IPS DF 6.9 (cell line): ENCODE measurements around the gene CDH8.

Experiments used
- DNase-seq: peaks from one replicate; pipeline ENCODE4 v3.0.0-alpha.2; 2013; ENCODE audit warnings: low read depth, low spot score
- H3K27ac ChIP-seq: one replicate; pipeline ENCODE4 v1.5.1; 2013; ENCODE audit warnings: low read length, control low read depth
- H3K27me3 ChIP-seq: 2 replicates; pipeline ENCODE4 v1.6.1; 2013; ENCODE audit warnings: mild to moderate bottlenecking, low read length; ENCODE audit not compliant: control insufficient read depth, insufficient read depth
- H3K36me3 ChIP-seq: 2 replicates; pipeline ENCODE4 v1.6.1; 2013; ENCODE audit warnings: low read length; ENCODE audit not compliant: control insufficient read depth, insufficient read depth
- H3K4me1 ChIP-seq: 2 replicates; pipeline ENCODE4 v1.6.1; 2013; ENCODE audit warnings: low read length; ENCODE audit not compliant: control insufficient read depth, insufficient read depth
- H3K4me3 ChIP-seq: 2 replicates; pipeline ENCODE4 v1.5.1; 2013; ENCODE audit warnings: mild to moderate bottlenecking, low read length
- H3K9me3 ChIP-seq: 2 replicates; pipeline ENCODE4 v1.6.1; 2013; ENCODE audit warnings: low read length, inconsistent platforms; ENCODE audit not compliant: control insufficient read depth, insufficient read depth
- WGBS: extraction: QIAGEN DNeasy Blood & Tissue Kit; methylation state at CpG from one replicate; pipeline ENCODE4 v1.1.7; 2013; ENCODE audit warnings: mixed read lengths, missing lambda C conversion rate; ENCODE audit not compliant: insufficient read length, insufficient coverage; 5-methylcytosine and 5-hydroxymethylcytosine counted together

Gene CDH8

DNA sequence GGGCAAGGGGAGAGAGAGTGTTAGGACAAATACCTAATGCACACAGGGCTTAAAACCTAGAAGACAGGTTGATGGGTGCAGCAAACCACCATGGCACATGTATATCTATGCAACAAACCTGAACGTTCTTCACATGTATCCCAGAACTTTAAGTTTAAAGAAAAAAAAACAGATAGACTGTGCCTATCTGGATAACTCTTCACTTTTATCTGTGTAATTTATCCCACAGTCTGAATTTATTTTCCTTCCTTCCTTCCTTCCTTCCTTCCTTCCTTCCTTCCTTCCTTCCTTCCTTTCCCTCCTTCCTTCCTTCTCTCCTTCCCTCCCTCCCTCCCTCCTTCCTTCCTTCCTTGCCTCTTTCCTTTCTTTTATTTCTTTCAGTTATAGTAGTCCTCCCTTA lies 370.7 kb downstream of the CDH8 start:
- no peak for DNase-seq
- Histone ChIP-seq H3K36me3 (no peaks in the 10 kb centered on the region), H3K27ac (no peak overlapping the region), H3K4me3 (no peak overlapping the region), H3K9me3 (no peaks in the 10 kb centered on the region), H3K27me3 (no peaks in the 10 kb centered on the region), H3K4me1 (no peaks in the 10 kb centered on the region)
- no CpG with 5 or more reads among the region's 1 CpG for WGBS

DNA sequence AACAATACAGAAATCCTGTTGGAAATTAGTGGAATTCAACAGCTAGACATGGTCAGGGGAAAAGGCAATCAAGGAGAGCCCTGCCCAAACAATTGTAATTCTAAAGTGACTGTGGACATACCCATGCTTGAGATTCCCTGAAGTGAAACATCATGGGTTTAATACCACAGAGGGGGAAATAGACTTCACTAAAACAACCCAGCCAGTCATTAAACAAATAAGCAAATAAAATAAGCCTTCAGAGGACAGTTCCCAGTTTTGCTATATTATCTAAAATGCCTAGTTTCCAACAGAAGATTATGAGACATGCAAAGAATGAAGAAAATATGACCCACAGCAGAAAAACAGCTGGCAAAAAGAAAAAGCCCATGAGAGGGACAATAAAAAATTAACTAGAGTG lies 376.3 kb downstream of the CDH8 start:
- Histone ChIP-seq H3K36me3 (no peaks in the 10 kb centered on the region), H3K27ac (no peak overlapping the region), H3K4me3 (no peak overlapping the region), H3K9me3 (no peaks in the 10 kb centered on the region), H3K27me3 (no peaks in the 10 kb centered on the region), H3K4me1 (no peaks in the 10 kb centered on the region)
- no peak for DNase-seq

DNA sequence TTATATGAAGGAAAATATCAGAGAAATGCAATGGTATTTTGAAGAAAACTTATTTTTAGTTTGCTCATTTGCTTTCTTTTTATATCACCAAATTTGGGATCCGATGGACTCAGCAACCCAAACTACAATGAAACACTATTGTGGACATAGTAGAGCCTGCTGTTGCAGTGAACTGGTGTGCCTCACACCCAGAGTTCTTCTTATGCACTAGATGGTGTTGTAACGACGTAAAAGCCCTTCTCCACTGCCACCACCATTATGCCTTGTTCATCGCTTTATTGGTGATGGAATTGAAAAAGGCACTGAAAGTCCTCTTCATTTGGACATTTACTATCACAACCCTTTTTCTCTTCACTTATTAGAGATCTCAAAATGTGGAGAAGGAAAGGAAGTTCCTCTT lies 381.3 kb downstream of the CDH8 start:
- H3K4me3 ChIP-seq: no peak overlapping the region
- no peak overlapping the region for H3K27ac ChIP-seq

GRCh38 chr16:61653544-61653943 lies 382.7 kb downstream of the CDH8 start:
- DNase-seq: no peak
- Histone ChIP-seq H3K9me3 (no peaks in the 10 kb centered on the region), H3K27ac (no peak overlapping the region), H3K36me3 (no peaks in the 10 kb centered on the region), H3K27me3 (no peaks in the 10 kb centered on the region), H3K4me1 (no peaks in the 10 kb centered on the region), H3K4me3 (no peak overlapping the region)
- no CpG with 5 or more reads among the region's 7 CpGs for WGBS

More for the DNA sequence above, 381.3 kb downstream of the CDH8 start:
- WGBS: no CpG with 5 or more reads among the region's 4 CpGs
- Histone ChIP-seq H3K27me3 (no peaks in the 10 kb centered on the region), H3K9me3 (no peaks in the 10 kb centered on the region), H3K36me3 (no peaks in the 10 kb centered on the region), H3K4me1 (no peaks in the 10 kb centered on the region)
- no peak for DNase-seq

- Histone ChIP-seq H3K27ac (no peak overlapping the region), H3K9me3 (no peaks in the 10 kb centered on the region), H3K4me3 (no peak overlapping the region), H3K4me1 (no peaks in the 10 kb centered on the region), H3K27me3 (no peaks in the 10 kb centered on the region), H3K36me3 (no peaks in the 10 kb centered on the region)
- DNase-seq: no peak
Measured at GRCh38 chr16:61645561-61645960, 390.7 kb downstream of the CDH8 start.

DNA sequence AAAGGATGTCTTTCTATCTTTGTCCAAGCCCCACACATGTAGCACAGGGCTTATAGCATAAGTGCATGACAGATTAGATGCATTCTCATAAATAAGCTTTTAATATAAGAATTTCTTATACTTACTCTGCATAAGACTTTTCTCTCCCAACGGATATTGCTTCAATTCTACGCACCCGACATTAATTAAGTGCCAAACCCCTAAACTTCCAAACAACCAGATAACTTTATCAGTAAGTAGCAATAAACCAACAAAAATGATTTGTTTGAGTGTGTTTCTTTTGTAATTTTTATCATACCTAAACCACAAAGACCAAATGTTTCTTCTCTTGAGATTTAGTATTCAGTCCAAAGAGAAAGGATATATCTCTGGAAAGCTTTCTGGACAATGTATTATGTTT lies 391.5 kb downstream of the CDH8 start:
- DNase-seq: no peak
- Histone ChIP-seq H3K27ac (no peak overlapping the region), H3K9me3 (no peaks in the 10 kb centered on the region), H3K4me1 (no peaks in the 10 kb centered on the region), H3K27me3 (no peaks in the 10 kb centered on the region), H3K36me3 (no peaks in the 10 kb centered on the region), H3K4me3 (no peak overlapping the region)
- WGBS: 100% methylated on average over 1 of the region's 3 CpGs

GRCh38 chr16:61617219-61617783 lies 418.9 kb downstream of the CDH8 start:
- Histone ChIP-seq H3K27me3 (no peaks in the 10 kb centered on the region), H3K9me3 (no peaks in the 10 kb centered on the region), H3K4me3 (no peak overlapping the region), H3K4me1 (no peaks in the 10 kb centered on the region), H3K36me3 (no peaks in the 10 kb centered on the region), H3K27ac (no peak overlapping the region)
- no CpG with 5 or more reads among the region's 5 CpGs for WGBS
- no peak for DNase-seq

DNA sequence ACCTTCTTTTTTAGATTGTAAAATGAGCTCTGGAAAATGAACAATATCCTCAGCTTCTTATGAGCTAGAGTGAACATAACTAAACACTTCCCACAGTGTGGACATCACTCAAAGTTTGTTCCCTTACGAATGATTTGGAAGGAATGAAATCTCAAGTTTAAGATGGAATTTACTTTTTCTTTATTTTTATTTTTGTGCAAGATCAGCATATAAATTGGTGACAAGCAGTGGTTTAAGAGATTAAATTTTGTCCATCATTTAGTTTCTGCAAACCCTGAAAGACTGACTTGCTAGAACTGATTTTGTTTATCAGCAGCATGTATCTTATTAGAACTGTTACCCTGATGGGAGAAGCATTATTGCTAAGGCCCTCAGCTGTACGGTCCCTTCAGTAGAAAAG lies 420.1 kb downstream of the CDH8 start:
- Histone ChIP-seq H3K4me1 (no peaks in the 10 kb centered on the region), H3K27me3 (no peaks in the 10 kb centered on the region), H3K4me3 (no peak overlapping the region), H3K36me3 (no peaks in the 10 kb centered on the region), H3K9me3 (no peaks in the 10 kb centered on the region), H3K27ac (no peak overlapping the region)
- no peak for DNase-seq
- no CpG with 5 or more reads among the region's 2 CpGs for WGBS

GRCh38 chr16:61611847-61612491 lies 424.3 kb downstream of the CDH8 start:
- Histone ChIP-seq H3K4me3 (no peak overlapping the region), H3K36me3 (no peaks in the 10 kb centered on the region), H3K27ac (no peak overlapping the region), H3K9me3 (no peaks in the 10 kb centered on the region), H3K4me1 (no peaks in the 10 kb centered on the region), H3K27me3 (no peaks in the 10 kb centered on the region)
- no CpG with 5 or more reads among the region's 4 CpGs for WGBS
- no peak for DNase-seq

DNA sequence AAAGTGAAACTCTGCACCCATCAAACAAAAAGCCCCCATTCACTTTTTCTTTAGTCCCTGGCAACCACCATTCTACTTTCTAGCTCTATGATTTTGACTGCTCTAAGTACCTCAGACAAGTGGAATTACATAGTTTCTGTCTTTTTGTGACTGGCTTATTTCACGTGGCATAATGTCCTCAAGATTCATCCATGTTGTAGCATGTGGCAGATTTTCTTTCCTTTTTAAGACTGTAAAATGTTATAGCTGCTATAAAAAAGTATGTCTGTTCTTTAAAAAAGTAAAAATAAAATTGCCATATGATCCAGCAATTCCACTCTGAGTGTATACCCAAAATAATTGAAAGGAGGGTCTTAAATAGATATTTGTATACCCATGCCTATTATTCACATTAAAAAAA lies 429.7 kb downstream of the CDH8 start:
- DNase-seq: no peak
- H3K36me3 ChIP-seq: no peaks in the 10 kb centered on the region
- WGBS: no CpG with 5 or more reads among the region's 1 CpG
- H3K4me3 ChIP-seq: no peak overlapping the region
- H3K27ac ChIP-seq: no peak overlapping the region
- no peaks in the 10 kb centered on the region for H3K27me3 ChIP-seq
- H3K9me3 ChIP-seq: no peaks in the 10 kb centered on the region
- H3K4me1 ChIP-seq: no peaks in the 10 kb centered on the region
